ENCODE measurements around the gene OR2B6.

- TF ChIP-seq CTCF (IDR thresholded peaks at IDR 0.05; ENCODE audit: insufficient read depth, low read depth, low read length) (no peak), EZH2 (IDR thresholded peaks at IDR 0.05; ENCODE audit: insufficient read depth, low read length) (no peak)
Measured at GRCh38 chr6:27957516-27957915, 475 bp downstream of the OR2B6 start.
